ENCODE results near the gene SNX19. TPM values are rescaled to one million over a fixed set of nuclear protein-coding genes. Genes with fewer than 3 reads are reported as not detected.

The SNX19 gene
- total RNA-seq, 4 donors from 2014 or later: 89.8 to 193 (median 137) TPM

DNA sequence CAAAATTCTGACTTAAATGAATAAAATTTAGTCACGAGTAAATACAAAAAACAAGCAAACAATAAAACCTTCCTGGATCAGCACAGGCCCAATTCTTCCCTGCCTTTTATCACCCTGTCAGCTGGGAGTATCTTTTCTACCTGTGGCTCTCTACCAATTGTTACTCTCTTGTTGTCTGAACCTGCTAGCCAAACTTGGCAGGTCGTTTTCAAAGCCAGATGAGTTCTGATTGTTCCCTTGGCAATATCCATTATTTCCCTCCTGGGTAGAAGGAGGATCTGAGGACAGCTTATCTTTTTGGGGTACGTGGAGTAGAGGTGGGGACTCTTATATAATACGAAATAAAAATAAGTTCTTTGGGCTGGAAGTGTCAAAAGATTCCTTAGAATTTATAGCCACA, 40.2 kb downstream of the SNX19 start:
- H3K27me3 ChIP-seq: no peaks in the 10 kb centered on the region
- intact Hi-C loops (cut with DNase I; ENCODE audit: low total_unique reads): no loop called here

DNA sequence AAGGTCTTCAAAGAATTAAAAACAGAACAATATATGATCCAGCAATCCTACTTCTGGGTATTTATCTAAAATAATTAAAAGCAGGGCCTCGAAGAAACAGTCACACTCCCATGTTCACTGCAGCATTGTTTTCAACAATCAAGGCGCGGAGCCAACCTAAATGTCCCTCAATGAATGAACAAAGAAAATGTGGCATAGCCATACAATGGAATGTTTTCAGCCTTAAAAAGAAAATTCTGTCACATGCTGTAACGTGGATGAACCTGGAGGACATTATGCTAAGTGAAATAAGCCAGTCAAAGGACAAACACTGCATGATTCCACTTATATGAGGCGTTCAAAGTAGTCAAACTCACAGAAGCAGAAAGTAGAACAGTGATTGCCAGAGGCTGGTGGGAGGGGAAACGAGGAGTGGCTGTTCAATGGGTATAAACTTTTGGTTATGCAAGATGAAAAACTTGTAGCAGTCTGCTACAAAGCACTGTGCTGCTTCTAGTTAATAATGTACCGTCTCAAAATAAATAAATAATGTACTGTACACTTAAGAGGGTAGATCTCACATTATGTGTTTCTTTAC, 41.2 kb downstream of the SNX19 start:
- H3K27ac ChIP-seq: no peak overlapping the region
- H3K27me3 ChIP-seq: no peaks in the 10 kb centered on the region
- peaks cover 0 to 32% (median 14%) of the 10 kb centered on the region in 4 donors for H3K36me3 ChIP-seq
- TF ChIP-seq POLR2A (IDR thresholded peaks at IDR 0.05) (no peak), EP300 (IDR thresholded peaks at IDR 0.05; ENCODE audit: low read depth) (no peak), POLR2AphosphoS5 (IDR thresholded peaks at IDR 0.05) (no peak)
- TF ChIP-seq, protein P1, sequence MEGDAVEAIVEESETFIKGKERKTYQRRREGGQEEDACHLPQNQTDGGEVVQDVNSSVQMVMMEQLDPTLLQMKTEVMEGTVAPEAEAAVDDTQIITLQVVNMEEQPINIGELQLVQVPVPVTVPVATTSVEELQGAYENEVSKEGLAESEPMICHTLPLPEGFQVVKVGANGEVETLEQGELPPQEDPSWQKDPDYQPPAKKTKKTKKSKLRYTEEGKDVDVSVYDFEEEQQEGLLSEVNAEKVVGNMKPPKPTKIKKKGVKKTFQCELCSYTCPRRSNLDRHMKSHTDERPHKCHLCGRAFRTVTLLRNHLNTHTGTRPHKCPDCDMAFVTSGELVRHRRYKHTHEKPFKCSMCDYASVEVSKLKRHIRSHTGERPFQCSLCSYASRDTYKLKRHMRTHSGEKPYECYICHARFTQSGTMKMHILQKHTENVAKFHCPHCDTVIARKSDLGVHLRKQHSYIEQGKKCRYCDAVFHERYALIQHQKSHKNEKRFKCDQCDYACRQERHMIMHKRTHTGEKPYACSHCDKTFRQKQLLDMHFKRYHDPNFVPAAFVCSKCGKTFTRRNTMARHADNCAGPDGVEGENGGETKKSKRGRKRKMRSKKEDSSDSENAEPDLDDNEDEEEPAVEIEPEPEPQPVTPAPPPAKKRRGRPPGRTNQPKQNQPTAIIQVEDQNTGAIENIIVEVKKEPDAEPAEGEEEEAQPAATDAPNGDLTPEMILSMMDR (IDR thresholded peaks at IDR 0.05): no peak
- 84 to 88% methylated on average over 6 to 7 of the region's 7 CpGs for WGBS, 2 donors (ENCODE audit: low coverage in 1 of 2)
- DNase-seq: no peak
- H3K4me3 ChIP-seq: no peak overlapping the region
- no peaks in the 10 kb centered on the region for H3K9me3 ChIP-seq
- intact Hi-C loops (cut with DNase I; ENCODE audit: low total_unique reads) (no loop called here), in situ Hi-C loops (cut with MboI; ENCODE audit: low pct_ligation_motif_present in 1 of 4, low pct_unique_long_range_greater_than_20kb in 1 of 4, low sequenced_read_pairs in 3 of 4) (loop anchor here (25.0 kb wide), 1 partner anchor 663 kb away; no protein-coding TSS in a partner anchor)
- H3K4me1 ChIP-seq: peaks cover 0 to 4% (median 2%) of the 10 kb centered on the region in 4 donors

More for the DNA sequence above, 40.2 kb downstream of the SNX19 start:
- Histone ChIP-seq H3K9me3 (no peaks in the 10 kb centered on the region), H3K4me1 (peaks cover 0 to 4% (median 2%) of the 10 kb centered on the region in 4 donors), H3K36me3 (peaks cover 0 to 31% (median 13%) of the 10 kb centered on the region in 4 donors), H3K27ac (no peak overlapping the region), H3K4me3 (no peak overlapping the region)
- TF ChIP-seq POLR2A (IDR thresholded peaks at IDR 0.05): no peak
- TF ChIP-seq POLR2AphosphoS5 (IDR thresholded peaks at IDR 0.05): no peak
- no peak for TF ChIP-seq EP300 (IDR thresholded peaks at IDR 0.05; ENCODE audit: low read depth)
- TF ChIP-seq, protein P1 (IDR thresholded peaks at IDR 0.05): no peak
- no peak for DNase-seq
- WGBS, 2 donors (ENCODE audit: low coverage in 1 of 2): 71 to 79% methylated on average over 4 of the region's 4 CpGs
- in situ Hi-C loops (cut with MboI; ENCODE audit: low pct_ligation_motif_present in 1 of 4, low pct_unique_long_range_greater_than_20kb in 1 of 4, low sequenced_read_pairs in 3 of 4): no loop called here

DNA sequence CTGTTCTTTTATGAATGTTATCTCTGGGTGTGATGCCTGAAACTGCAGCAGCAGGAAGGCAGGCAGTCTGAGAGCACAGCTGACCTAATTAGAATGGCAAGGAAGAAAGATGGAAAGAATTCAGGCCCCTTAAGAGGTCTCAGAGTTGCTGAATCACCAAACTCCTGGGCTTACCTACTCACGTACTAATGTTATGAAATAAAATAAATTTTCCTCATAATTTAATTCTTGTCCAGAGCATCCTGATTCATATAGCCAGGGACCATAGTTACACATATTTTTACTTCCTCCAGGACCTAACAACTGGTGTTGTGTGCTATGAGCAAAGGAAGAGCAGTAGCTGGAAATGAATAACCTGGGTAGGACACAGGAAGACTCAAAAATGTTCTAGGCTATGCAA, 41.9 kb downstream of the SNX19 start:
- H3K4me3 ChIP-seq: no peak overlapping the region
- no peak overlapping the region for H3K27ac ChIP-seq
- peaks cover 0 to 4% (median 2%) of the 10 kb centered on the region in 4 donors for H3K4me1 ChIP-seq
- intact Hi-C loops (cut with DNase I; ENCODE audit: low total_unique reads) (no loop called here), in situ Hi-C loops (cut with MboI; ENCODE audit: low pct_ligation_motif_present in 1 of 4, low pct_unique_long_range_greater_than_20kb in 1 of 4, low sequenced_read_pairs in 3 of 4) (loop anchor here (25.0 kb wide), 1 partner anchor 662 kb away; no protein-coding TSS in a partner anchor)
- 0 to 50% methylated on average over 1 of the region's 1 CpG for WGBS, 2 donors (ENCODE audit: low coverage in 1 of 2)
- DNase-seq: no peak
- no peaks in the 10 kb centered on the region for H3K27me3 ChIP-seq
- peaks cover 0 to 28% (median 12%) of the 10 kb centered on the region in 4 donors for H3K36me3 ChIP-seq
- TF ChIP-seq, protein P1 (IDR thresholded peaks at IDR 0.05): no peak
- TF ChIP-seq POLR2A (IDR thresholded peaks at IDR 0.05): no peak
- no peak for TF ChIP-seq POLR2AphosphoS5 (IDR thresholded peaks at IDR 0.05)
- no peak for TF ChIP-seq EP300 (IDR thresholded peaks at IDR 0.05; ENCODE audit: low read depth)
- H3K9me3 ChIP-seq: no peaks in the 10 kb centered on the region

DNA sequence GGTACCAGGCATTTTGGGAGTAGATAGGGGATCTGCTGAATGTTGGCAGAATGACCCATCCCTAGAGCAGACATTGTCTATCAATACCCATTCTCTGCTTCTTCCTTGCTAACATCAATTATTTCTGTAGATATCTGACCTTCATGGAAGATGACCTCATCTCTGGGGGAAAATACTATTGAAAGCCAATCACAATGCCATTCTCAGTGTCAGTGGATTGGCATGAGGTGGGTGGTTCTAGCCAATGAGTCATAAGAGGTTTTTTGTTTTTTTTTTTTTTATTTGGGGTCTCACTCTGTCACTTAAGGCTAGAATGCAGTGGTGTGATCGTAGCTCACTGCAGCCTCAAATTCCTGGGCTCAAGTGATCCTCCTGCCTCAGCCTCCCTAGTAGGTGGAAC, 42.5 kb downstream of the SNX19 start:
- intact Hi-C loops (cut with DNase I; ENCODE audit: low total_unique reads) (no loop called here), in situ Hi-C loops (cut with MboI; ENCODE audit: low pct_ligation_motif_present in 1 of 4, low pct_unique_long_range_greater_than_20kb in 1 of 4, low sequenced_read_pairs in 3 of 4) (loop anchor here (25.0 kb wide), 1 partner anchor 661 kb away; no protein-coding TSS in a partner anchor)
- Histone ChIP-seq H3K27ac (no peak overlapping the region), H3K4me1 (peaks cover 0 to 4% (median 2%) of the 10 kb centered on the region in 4 donors), H3K9me3 (no peaks in the 10 kb centered on the region), H3K27me3 (no peaks in the 10 kb centered on the region), H3K4me3 (no peak overlapping the region), H3K36me3 (peaks cover 0 to 25% (median 9%) of the 10 kb centered on the region in 4 donors)
- 96 to 100% methylated on average over 1 of the region's 1 CpG for WGBS, 2 donors (ENCODE audit: low coverage in 1 of 2)
- TF ChIP-seq EP300 (IDR thresholded peaks at IDR 0.05; ENCODE audit: low read depth): no peak
- TF ChIP-seq, protein P1 (IDR thresholded peaks at IDR 0.05): no peak
- TF ChIP-seq POLR2A (IDR thresholded peaks at IDR 0.05): no peak
- TF ChIP-seq POLR2AphosphoS5 (IDR thresholded peaks at IDR 0.05): no peak
- DNase-seq: no peak
